PC-3 (cell line): ENCODE data around the gene KMT2E.

Experiments used
- EZH2 ChIP-seq: fragments of 300-600 bp; sonication (generic); IDR thresholded peaks from one replicate; pipeline ENCODE4 v1.6.1; 2017; ENCODE audit warnings: antibody characterized with exemption, mild to moderate bottlenecking, low read length; ENCODE audit not compliant: unreplicated experiment
- EZH2phosphoT487 ChIP-seq: fragments of 300-600 bp; sonication (generic); IDR thresholded peaks from 2 replicates; pipeline ENCODE4 v1.6.1; 2018; ENCODE audit warnings: mild to moderate bottlenecking, antibody characterized with exemption, low read length, borderline replicate concordance
- TF ChIP-seq, protein P1 (sequence below): fragments of 300-600 bp; sonication (generic); conservative IDR thresholded peaks from 2 replicates; pipeline ENCODE4 v1.5.1; 2017; ENCODE audit warnings: antibody characterized with exemption, low read depth, mild to moderate bottlenecking, low read length

DNA sequence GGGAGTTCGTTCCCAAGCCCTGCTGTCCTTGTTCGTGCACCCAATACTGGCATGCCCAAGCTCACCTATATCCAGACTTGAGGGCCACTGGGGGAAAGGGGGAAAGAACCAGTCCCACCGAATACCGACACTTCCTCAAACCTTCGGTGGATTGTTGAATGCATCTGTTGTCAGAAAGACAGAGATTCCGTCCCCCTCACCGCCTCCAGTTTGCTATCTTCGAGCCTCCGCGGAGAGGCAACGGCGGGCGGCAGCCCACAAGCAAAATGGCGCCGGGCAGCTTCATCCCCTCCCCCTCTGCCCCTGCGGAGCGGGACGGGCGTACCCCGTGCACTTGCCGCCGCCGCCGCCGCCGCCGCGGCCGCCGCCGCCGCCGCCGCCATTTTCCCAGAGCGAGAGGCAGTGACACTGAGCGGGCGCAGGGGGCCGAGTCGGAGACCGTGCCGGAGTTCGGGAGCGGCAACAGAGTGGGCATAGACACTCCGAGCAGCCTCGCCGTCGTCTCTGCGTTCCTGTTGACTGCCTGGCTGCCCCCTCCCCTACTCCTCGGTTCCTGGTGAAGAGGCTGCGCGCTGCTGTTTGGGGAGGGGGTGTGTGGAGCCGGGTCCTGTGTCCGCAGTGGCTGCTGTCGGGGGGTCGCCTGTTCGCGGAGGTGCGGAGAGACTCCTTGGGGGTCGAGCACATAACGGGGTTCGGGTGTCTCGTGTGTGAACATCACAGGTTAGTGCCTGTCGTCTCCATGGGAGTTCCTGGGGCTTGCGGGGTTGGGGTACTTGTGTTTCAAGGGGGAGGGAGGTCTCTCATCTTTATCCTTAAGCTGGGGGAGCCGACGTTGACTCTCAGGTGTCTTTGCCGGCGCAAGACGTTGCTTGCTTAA is at the start of gene KMT2E:
- no peak for TF ChIP-seq EZH2
- TF ChIP-seq, protein P1, sequence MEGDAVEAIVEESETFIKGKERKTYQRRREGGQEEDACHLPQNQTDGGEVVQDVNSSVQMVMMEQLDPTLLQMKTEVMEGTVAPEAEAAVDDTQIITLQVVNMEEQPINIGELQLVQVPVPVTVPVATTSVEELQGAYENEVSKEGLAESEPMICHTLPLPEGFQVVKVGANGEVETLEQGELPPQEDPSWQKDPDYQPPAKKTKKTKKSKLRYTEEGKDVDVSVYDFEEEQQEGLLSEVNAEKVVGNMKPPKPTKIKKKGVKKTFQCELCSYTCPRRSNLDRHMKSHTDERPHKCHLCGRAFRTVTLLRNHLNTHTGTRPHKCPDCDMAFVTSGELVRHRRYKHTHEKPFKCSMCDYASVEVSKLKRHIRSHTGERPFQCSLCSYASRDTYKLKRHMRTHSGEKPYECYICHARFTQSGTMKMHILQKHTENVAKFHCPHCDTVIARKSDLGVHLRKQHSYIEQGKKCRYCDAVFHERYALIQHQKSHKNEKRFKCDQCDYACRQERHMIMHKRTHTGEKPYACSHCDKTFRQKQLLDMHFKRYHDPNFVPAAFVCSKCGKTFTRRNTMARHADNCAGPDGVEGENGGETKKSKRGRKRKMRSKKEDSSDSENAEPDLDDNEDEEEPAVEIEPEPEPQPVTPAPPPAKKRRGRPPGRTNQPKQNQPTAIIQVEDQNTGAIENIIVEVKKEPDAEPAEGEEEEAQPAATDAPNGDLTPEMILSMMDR = no peak
- no peak for TF ChIP-seq EZH2phosphoT487
